Measurements from ENCODE around the gene SMYD2.

- TF ChIP-seq CTCF (IDR thresholded peaks at IDR 0.05) (no peak), POLR2A (IDR thresholded peaks at IDR 0.05) (peak; percentile 67 to 77 (median 72))
Observed at GRCh38 chr1:214281021-214281719, at the start of gene SMYD2.

Measured in body of pancreas (tissue), 4 donors.